Retinal pigment epithelial cell (primary cell): ENCODE results near the gene DNAJB6.

Experiments
- DNase-seq: peaks from one replicate; pipeline ENCODE4 v3.0.0-alpha.2; 2010; ENCODE audit warnings: low read depth
- H3K4me3 ChIP-seq: 2 replicates; pipeline ENCODE4 v1.5.1; 2011; ENCODE audit warnings: mild to moderate bottlenecking, low read length, control low read depth, moderate library complexity
- CTCF ChIP-seq: conservative IDR thresholded peaks from 2 replicates; pipeline ENCODE4 v1.5.1; 2011; ENCODE audit warnings: low read depth, low read length, control low read depth, inconsistent platforms

DNAJB6 gene

GRCh38 chr7:157339777-157340677, 3.2 kb downstream of the DNAJB6 start:
- peak; percentile 97 for TF ChIP-seq CTCF
- no peak for DNase-seq
- no peak overlapping the region for H3K4me3 ChIP-seq

- no peak overlapping the region for H3K4me3 ChIP-seq
Measured at GRCh38 chr7:157347217-157347904, 10.6 kb downstream of the DNAJB6 start.

DNA sequence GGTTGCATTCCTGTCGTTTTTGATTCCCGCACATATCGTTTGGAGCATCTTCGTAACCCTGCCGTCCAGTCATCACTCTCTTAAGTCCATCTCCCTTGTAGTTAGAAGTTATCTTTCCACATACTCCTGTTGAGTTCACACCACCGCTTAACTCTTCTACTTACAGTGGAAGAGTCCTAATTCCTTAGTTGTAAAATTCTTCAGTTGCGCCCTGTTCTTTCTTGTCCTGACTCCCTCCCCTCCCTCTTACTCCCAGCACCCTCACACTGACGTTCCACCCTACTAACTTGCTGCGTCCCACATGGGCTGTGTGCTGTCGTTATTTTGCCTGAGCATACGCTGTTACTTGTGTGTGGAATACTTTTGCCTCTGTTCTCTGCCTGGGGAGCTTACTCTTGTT, 11.7 kb downstream of the DNAJB6 start:
- no peak for TF ChIP-seq CTCF
- DNase-seq, result no peak
- H3K4me3 ChIP-seq, result no peak overlapping the region

More at GRCh38 chr7:157347217-157347904, 10.6 kb downstream of the DNAJB6 start:
- DNase-seq, result peak; percentile 68
- TF ChIP-seq CTCF, result no peak

GRCh38 chr7:157352516-157352915, 15.7 kb downstream of the DNAJB6 start:
- no peak for DNase-seq
- no peak overlapping the region for H3K4me3 ChIP-seq
- no peak for TF ChIP-seq CTCF

- DNase-seq, result no peak
- no peak overlapping the region for H3K4me3 ChIP-seq
- TF ChIP-seq CTCF, result no peak
Measured at GRCh38 chr7:157355784-157356511, 19.1 kb downstream of the DNAJB6 start.

DNA sequence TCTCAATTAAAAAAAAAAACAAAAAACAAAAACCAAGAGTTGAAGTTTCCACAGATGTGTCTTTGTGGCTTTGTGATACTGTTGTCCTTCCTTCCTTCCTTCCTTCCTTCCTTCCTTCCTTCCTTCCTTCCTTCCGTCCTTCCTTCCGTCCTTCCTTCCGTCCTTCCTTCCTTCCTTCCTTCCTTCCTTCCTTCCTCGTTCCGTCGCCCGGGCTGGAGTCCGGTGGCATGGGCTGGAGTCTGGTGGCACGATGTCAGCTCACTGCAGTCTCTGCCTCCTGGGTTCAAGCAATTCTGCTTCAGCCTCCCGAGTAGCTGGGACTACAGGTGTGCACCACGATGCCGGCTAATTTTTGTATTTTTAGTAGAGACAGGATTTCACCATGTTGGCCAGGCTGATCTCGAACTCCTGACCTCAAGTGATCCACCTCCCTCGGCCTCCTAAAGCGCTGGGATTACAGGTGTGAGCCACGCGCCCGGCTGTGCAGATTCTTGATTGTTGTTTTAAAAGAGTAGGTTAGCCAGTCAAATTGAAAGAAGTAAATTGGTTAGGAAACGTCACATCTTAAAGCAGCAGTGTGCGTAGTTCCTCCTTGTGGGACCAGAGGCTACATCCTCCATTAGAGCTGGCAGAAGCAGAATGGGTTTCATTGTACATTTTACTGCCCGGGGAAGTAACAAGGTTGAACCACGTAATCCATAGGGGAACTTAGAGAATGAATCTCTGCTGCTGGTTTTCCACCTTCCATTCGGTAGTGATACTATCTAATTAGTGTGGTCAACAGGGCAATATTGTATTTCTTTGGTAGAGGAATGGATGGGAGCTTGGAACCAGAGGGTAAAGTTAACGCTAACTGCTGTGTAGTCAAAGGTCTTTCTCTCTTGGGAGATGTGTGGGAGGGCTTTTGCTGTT, 20.6 kb downstream of the DNAJB6 start:
- no peak for DNase-seq
- no peak overlapping the region for H3K4me3 ChIP-seq
- TF ChIP-seq CTCF, result no peak
